ENCODE results near the gene PPP1R17. TPM values are rescaled to one million over a fixed set of nuclear protein-coding genes. Genes with fewer than 3 reads are reported as not detected.

Gene PPP1R17
- total RNA-seq, 2 donors from 2014 or later = not detected

Other genes starting within 250 kb of the PPP1R17 start
- gene ITPRID1, start 173.1 kb upstream of the PPP1R17 start, total RNA-seq = 1 to 10 TPM; 1.2 to 2.6 TPM

Measured in left colon (tissue), 2 donors.